GM21423 (cell line): ENCODE data around the gene TNFSF18.
"Not testable (repeated sequence)": the region's sequence is repeated elsewhere in the genome, so short reads cannot be mapped to it uniquely, and the experiment has no call there.

ENCODE experiments used
- ATAC-seq: cut with Tn5 transposase; IDR thresholded peaks from one replicate; pipeline ENCODE4 v1.9.1; 2021; ENCODE audit warnings: mild to moderate bottlenecking, moderate library complexity; ENCODE audit not compliant: unreplicated experiment

The TNFSF18 gene, protein sequence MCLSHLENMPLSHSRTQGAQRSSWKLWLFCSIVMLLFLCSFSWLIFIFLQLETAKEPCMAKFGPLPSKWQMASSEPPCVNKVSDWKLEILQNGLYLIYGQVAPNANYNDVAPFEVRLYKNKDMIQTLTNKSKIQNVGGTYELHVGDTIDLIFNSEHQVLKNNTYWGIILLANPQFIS

DNA sequence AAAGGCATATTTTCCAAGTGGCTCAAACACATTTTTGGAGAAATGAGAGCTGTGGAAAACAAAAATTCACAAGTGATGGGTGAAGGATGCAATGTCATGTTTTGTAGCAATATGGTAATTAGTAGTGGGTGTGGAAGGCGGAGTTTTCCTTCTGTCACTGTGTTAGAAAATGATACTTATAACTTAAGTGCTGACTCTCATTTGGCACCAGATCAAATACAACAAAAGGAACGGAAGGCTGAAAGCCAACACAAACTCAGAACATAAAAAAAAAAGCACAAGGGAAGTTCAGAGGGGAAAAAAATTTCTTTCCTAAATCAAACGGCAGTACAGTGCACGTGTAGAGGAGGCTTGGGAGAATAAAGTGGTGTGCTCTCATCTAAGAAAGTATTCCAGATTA lies at the start of gene TNFSF18:
Gene TNFSF18, minus strand, starts transcription at position 77 of the 400 bp plus-strand sequence. Its CDS starts 45 bp downstream, at position 32.
- ATAC-seq, result no peak

DNA sequence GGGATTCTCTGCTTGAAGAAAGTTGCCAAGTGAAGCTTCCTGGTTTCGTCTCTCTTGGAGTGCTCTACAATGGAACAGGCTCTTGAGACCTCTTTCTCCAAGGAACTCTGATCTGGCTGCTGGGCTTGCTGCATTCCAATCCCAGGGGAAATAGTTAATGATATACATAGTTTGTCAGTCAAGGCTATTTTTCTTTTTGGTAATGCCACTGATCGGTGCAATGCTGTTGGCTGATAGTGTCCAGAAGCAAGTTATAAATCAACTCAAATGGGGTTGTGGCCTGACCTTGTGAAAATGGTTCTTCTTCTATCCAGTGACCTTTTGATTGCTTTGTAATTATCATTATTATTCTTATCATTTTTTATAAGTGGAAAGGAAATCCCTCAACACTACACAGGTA lies 48.4 kb upstream of the TNFSF18 start:
- ATAC-seq, result no peak

DNA sequence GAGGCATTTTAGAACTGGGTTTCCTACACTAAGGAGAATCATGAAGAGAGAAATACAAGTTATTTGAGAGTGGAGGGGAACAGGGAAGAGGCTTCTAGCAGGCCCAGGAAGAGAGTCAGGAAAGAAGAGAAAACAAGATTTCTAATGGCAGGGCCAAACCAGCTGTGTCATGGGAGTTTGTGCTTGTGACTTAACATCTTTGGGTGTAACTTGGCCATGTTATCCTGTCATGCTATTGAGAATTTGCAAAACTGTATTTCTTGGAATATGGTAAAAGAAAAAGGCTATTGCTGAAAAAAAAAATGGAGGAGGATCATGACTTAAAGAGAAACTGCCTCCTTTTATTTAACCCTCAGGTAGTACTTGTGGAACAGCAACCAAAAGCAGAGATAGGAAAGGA lies 47.4 kb upstream of the TNFSF18 start:
- no peak for ATAC-seq

DNA sequence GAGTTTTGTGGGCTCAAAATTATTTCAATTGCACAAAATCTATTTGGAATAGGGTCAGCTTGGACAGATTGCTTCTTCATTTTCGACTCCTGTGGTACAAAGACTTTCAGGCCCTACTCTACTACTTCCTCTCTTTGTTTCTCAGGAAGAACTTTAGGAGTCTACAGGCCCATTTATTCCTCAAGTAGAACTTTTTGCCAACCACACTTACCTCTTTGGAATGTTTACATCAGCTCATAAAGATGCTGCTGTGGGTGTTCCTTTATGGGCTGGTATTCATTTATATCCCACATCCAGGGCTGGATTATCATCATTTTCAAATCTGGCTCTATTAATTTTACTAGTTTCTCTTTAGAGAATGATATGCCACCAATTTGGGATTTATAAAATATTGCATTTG lies 46.3 kb upstream of the TNFSF18 start:
- no peak for ATAC-seq

DNA sequence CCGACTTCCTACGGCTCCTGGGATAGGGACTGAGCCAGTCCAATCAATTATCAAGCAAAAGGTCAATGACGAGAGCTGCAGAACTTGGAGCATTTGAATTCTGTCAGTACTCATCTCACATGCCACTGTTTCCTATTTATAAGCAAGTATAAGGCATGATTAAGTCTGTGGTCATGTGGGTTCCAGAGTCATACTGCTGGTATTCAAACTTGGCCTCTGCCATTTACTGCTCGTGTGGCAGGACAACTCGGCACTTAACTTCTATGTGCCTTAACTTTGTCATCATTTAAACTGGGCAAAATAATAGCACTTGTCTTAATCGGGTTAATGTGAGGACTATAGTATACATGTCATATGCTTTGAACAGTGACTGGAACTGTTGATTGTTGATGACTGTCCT lies 44.9 kb upstream of the TNFSF18 start:
- ATAC-seq, result no peak

DNA sequence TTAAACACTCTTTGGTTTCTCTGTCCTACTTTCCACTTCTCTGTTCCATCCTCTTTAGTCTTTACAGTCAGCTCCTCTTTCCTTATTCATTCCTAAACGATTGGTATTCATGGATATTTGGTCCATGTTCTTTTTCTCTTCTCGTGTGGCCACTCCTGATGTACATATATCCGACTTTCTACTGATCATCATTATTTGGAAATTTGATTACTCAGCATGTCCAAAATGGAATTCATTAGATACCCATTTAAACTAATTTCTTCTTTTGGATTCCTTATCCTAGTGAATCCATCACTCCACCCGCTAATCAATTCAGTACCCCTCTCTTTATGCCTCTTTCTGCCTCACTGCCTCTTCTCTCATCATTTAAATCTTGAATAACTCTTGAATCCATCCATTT lies 43.8 kb upstream of the TNFSF18 start:
- no peak for ATAC-seq

DNA sequence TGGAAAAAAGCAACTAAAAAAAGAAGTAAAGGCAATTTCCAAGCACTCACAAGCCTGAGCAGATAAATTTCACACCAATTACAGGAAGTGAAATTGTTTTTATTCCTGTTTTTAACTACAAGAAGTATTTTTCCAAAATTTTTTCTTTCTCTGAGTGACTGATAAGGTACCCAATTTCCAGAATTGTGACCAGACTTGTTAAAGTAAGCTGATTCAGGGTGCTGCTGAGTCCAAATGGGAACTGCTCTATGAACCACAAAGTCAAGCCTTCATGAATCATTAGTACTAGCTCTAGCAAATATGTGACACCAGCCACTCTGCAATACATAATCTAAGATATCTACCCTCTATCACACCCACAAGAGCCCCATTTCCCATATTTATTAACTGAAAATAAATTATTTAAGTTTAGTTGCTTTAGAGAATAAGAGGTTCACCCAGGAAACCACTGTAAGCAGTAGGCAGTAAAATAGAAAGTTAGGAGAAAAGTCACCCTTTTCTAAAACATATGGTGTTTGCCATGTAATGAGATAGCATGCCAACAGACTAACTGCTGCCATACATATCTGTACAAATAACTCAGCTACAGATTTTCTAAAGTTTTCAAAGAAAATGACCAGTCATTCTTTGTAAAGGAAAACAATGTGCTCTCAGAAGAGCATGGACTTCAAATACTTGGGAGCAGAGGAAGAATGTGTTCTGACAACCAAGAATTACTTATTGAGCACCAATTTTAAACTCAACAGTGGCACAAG lies 43.1 kb upstream of the TNFSF18 start:
- ATAC-seq, result no peak

DNA sequence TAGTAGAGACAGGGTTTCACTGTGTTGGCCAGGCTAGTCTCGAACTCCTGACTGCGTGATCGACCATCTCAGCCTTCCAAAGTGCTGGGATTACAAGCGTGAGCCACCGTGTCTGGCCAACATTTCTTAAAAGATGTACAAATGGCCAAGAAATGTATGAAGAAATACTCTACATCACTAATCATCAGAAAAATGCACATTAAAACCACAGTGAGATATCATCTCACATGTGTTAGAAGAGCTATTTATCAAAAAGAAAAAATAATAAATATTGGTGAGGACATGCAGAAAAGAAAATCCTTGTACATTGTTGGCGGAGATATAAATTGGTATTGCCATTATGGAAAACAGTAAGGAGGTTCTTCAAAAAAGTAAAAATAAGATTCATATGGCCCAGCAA lies 33.6 kb upstream of the TNFSF18 start:
- no peak for ATAC-seq

DNA sequence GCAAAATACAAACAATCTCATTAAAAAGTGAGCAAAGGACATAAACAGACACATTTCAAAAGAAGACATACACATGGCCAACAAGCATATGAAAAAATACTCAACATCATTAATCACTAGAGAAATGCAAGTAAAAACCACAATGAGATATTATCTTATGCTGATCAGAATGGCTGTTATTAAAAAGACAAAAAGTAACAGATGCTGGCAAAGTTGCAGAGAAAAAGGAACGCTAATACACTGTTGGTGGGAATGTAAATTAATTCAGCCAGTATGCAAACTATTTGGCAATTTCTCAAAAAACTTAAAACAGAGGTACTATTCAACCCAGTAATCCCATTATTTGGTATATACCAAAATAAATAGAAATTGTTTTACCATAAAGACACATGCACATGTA lies 32.2 kb upstream of the TNFSF18 start:
- no peak for ATAC-seq

DNA sequence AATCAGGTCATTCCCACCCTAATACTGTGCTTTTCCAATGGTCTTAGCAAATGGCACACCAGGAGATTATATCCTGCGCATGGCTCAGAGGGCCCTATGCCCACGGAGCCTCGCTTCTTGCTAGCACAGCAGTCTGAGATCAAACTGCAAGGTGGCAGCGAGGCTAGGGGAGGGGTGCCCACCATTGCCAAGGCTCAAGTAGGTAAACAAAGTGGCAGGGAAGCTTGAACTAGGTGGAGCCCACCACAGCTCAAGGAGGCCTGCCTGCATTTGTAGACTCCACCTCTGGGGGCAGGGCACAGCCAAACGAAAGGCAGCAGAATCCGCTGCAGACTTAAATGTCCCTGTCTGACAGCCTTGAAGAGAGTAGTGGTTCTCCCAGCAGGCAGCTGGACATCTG lies 23.5 kb upstream of the TNFSF18 start:
- ATAC-seq, result not testable (repeated sequence)

DNA sequence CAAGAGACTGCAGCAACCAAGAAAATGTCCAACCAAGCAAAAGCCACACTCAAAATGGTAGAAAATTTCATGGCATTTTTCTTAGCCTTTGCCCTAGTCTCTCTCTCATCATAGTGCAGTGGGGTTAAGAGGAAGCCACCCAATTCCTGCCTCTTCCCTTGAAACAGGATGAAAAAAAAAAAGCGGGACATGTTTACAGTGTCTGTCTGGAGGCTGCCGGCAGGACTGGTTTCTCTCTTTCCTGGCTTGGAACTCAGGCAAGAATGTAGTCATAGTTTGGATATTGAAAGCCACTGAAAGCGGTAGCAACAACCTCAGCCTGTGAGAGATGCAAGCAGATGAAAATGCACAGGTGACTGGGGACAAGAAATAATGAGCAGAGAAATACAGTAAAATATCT lies 13.3 kb upstream of the TNFSF18 start:
- ATAC-seq, result no peak

DNA sequence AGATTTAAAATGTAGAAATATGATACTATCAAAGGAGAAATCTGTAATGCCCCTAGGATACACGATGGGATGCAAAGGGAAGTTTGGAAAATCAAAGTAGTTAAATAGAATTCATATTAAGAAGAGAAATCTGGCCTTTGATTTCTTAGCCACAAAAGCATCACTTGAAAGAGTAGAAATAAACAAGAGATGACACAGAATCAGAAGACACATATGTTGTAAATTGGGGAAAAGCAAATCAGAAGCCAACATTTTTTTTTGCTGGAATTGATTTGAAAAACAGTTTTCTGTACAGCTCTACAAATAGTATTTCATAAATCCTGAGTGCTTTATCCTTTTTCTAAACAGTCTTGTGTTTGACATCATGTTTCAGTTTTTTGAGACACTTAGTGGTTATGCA lies 12.4 kb upstream of the TNFSF18 start:
- no peak for ATAC-seq

DNA sequence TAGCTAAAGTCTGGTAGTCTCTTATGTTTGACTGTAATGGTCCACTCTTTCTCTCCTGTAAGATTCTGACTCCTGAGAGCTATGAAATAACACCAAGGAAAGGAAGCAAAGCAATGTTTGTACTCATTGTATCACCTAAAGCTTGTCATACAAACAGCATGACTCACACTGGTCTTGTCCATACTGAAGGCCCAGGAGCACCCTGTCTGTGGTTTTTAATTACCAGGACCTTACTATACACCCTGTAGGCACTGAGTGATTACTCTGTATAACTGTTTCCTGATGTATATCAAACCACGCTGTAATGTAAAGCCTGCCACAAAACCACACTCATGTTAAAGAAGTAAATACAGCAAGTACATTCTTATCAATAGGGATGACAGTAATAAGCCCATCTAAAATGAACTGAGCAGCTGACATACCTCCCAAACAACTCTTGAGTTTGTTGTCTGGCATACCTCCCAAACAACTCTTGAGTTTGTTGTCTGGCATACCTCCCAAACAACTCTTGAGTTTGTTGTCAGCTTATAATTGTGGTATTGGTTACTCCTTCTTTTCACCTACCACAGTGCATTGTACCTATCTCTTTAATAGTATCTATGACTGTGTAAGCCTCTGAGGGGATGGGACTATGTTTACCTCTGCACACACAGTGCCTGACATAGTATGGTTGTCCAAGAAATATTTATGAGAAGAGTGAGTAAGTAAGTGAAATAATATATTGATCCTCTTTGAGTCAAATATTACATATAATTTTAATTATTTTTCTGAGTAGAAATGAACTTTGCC lies 11.6 kb upstream of the TNFSF18 start:
- no peak for ATAC-seq

DNA sequence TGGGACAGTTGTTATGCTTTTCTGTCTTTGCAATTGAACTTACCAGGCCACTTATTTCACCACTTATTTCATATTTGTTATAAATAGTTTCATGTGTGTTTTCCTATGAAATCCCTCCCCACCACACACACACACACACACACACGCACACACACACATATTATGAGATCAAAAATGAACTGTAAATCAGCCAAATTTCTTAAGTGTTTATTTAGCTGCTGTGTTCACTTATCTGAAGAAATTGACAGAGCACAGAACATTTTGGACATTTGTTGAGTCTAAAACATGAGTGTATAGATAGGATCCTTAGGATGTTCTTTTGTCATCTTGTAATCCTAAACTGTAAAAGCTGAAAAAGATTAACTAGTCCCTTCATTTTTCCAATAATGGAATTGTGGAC lies 7.8 kb upstream of the TNFSF18 start:
- ATAC-seq, result no peak

DNA sequence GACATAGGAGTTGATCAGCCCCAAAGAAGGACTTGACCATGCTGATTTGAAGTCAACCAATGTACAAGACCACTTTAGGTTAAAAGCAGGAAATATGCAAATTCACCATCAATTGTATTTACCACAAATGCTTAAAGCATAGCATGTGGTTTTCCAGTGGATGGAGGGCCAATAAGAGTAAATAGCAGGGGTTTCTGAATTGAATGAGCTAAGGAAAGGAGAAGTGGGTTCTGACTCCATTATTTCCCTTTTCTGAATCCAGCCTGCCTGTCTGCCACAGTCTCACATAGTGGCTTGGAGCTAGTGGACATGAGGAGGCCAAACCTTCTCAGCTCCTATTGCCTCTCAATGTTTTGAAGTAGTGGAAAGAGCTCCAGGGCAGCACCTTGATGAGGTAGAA lies 7.2 kb upstream of the TNFSF18 start:
- no peak for ATAC-seq

DNA sequence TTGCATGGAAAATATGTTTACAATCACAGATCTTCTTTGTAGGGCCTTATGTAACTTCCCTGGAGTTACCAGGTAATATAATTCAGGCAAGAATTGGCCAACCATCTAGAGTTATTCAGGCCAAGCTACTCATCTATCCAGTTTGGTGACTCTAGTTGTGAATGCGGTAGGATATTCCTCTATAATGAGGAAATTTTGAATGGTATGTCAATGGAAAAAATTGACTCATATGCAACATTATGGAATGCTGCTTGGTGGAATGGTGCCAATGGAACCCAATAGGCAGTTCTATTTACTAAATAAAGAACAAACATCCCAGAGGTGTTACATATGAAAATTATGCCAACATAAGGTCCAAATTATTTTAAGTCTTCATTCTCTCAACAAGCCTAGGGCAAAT lies 5.6 kb upstream of the TNFSF18 start:
- no peak for ATAC-seq

DNA sequence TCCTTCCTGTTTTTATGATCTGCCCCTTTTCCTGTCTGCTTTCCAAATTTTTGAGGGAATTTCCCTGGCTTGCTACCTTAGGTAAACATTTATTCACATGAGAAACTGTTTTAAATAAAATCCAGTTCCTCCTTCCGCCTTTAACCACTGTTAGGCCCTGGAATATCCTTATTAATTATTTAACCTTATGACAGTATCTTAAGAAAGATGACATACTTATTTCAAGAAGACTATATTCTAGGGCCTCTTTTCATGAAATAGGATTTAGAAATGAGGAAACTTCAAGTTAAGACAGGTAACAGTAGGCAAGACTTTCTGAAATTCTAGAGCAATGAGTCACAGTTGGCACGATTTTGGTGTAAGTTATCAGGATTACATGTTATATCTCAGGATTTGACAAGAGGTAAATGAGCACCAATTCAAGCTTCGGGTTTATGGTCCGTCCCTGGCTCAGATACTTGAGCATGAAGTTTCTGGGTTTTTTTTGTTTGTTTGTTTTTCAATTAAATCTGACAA lies 2.0 kb upstream of the TNFSF18 start:
- no peak for ATAC-seq

DNA sequence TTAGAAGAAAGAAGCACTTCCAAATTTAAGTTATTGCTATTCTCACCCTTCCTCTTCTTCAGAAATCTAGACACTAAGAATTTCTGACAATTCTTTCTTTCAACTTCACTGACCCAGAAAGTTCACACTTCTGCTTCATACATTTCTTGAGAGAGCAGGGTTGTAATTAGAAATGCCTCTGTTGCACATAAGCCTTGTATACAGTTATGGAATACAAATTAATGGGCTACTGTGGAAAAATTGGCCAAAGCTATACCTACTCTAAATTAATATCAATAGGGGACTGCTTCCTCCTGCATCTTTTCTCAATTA lies 1.5 kb downstream of the TNFSF18 start:
- no peak for ATAC-seq

DNA sequence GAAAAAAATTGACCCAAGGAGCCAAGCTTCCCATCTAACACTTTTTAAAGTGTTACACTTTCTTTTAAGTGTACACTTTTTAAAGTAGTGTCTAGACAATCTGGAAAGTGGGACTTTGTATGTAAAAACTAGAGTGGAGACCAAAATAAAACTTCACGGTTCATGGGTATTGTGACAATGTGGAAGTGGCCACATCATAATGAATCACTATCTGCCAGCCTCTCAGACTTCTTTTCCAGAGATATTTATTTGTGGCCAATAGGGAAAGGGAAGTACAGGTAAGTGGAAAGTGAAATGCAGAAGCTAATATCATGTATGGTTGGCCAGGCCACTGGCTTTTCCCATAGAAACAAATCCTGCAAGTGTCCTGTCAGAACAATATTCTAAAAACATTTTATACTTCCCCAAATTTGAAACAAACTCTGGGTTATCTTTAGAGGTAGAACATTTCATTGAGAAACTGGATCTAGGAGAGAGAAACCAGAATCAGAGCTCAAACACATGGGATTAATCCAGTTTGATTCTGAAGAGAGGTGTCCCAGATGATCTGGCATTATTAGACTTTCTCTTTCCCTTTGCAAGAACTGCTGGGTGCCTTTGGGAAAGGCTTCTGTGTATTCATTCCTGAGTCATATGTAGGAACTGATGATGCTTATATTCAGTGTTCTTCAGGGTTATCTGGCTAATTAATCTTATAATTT lies 2.0 kb downstream of the TNFSF18 start:
- no peak for ATAC-seq

DNA sequence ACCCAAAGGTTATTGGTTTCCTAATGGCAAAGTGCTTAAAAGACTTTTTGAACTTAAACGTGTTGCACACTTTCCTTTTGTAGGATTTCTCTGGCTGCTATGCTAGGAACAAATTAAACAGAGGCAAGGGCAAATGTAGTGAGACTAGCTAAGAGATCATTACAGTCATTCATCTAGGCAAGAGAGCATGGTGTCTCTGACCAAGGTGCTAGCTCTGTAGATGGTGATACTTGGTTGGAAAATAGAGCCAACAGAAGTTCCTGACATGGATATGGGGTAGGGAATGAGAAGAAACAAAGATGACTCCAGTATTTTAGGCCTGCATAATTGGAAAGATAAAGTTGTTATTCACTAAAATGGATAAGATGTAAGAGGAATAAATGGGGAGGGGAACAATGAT lies 6.1 kb downstream of the TNFSF18 start:
- ATAC-seq, result no peak

DNA sequence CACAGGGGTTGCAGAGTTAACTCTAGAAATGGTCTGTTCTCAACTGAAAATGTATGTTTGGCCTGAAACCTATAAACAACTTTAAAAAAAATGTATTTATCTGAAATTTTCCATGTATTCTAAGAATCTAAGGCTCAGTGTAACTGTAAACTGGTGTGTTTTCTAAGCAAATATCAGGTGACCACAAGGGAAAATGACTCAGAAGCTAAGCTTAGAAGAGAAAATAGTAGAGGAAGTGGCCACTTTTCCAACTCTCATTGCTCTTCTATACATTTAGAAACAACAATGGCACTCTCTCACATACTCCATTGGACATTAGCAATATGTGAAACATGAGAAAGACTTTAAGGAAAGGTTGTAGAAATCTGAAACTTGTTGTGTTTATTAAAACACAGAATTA lies 7.5 kb downstream of the TNFSF18 start:
- no peak for ATAC-seq
